Choroid plexus epithelial cell (primary cell): ENCODE results near the gene ST7L.
A peak's percentile ranks its signal among the peaks of the same experiment; 100 is the strongest.

Source experiments
- DNase-seq: peaks from one replicate; pipeline ENCODE4 v3.0.0-alpha.2; 2010; ENCODE audit warnings: low read depth
- H3K4me3 ChIP-seq: 2 replicates; pipeline ENCODE4 v1.5.1; 2011; ENCODE audit warnings: low read depth, mild to moderate bottlenecking, control low read depth, low read length, moderate library complexity
- TF ChIP-seq, protein P1 (sequence below): conservative IDR thresholded peaks from 2 replicates; pipeline ENCODE4 v1.5.1; 2011; ENCODE audit warnings: low read depth, mild to moderate bottlenecking, control low read depth, inconsistent platforms, low read length, moderate library complexity

The ST7L gene

GRCh38 chr1:112507921-112508277 is 111.0 kb downstream of the ST7L start:
- no peak for DNase-seq
- TF ChIP-seq, protein P1, sequence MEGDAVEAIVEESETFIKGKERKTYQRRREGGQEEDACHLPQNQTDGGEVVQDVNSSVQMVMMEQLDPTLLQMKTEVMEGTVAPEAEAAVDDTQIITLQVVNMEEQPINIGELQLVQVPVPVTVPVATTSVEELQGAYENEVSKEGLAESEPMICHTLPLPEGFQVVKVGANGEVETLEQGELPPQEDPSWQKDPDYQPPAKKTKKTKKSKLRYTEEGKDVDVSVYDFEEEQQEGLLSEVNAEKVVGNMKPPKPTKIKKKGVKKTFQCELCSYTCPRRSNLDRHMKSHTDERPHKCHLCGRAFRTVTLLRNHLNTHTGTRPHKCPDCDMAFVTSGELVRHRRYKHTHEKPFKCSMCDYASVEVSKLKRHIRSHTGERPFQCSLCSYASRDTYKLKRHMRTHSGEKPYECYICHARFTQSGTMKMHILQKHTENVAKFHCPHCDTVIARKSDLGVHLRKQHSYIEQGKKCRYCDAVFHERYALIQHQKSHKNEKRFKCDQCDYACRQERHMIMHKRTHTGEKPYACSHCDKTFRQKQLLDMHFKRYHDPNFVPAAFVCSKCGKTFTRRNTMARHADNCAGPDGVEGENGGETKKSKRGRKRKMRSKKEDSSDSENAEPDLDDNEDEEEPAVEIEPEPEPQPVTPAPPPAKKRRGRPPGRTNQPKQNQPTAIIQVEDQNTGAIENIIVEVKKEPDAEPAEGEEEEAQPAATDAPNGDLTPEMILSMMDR, result no peak

DNA sequence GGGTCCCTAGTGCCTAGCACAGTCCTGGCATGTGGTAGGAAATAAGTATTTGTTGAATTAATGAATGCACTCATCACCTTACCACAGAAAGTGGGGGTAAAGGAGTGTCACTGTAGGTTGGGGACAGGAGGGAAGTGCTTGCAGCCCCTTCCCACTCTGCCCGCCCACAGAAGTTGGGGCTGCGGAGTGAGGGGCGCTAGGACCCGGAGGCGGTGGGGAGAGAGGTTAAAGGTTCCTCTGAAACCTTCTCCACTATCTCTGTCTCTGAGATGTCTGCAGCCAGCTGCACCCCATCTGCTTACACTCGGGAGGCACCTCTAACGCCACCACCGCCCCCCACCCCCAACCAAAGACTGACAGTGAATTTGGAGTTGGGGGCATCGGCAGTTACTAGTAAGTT is 111.6 kb downstream of the ST7L start:
- no peak for DNase-seq
- H3K4me3 ChIP-seq, result no peak overlapping the region
- TF ChIP-seq, protein P1, result no peak

More at GRCh38 chr1:112507921-112508277, 111.0 kb downstream of the ST7L start:
- peak overlapping the region; percentile 61 for H3K4me3 ChIP-seq

- no peak for DNase-seq
- H3K4me3 ChIP-seq, result no peak overlapping the region
- TF ChIP-seq, protein P1, result no peak
Observed at GRCh38 chr1:112506731-112507130, 112.2 kb downstream of the ST7L start.

DNA sequence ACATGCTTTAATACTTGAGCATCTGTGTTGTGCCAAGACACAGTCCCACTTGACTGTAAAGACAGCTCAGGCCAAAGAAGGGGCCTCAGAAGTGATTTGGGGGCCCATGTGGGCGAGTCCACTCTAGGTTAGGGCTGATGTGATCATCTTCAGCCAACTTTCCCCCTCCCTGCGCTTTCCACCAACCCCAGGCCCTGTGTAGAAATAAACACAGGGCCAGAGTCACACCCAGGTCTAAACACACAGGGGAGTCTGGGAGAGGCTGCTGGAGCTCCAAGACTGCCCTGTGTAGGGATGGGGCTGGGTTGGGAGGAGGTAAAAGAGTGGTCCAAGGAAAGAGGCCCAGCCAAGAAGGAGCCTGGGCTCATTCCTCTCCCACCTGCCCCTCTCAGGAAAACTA is 112.6 kb downstream of the ST7L start:
- no peak overlapping the region for H3K4me3 ChIP-seq
- TF ChIP-seq, protein P1, result no peak
- no peak for DNase-seq

DNA sequence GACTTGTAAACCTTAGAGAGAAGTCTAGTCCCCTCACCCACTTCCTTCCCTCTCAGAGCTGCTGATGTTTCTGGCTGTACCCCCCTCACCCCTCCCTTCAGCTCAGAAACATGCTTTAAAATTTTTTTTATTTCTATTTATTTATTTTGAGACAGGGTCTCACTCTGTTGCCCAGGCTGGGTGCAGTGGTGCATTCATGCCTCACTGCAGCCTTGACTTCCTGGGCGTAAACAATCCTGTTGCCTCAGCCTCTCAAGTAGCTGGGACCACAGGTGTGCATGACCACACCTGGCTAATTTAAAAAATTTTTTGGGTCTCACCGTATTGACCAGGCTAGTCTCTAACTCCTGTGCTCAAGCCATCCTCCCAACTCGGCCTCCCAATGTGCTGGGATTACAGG is 113.1 kb downstream of the ST7L start:
- TF ChIP-seq, protein P1, result no peak
- DNase-seq, result no peak
- no peak overlapping the region for H3K4me3 ChIP-seq

GRCh38 chr1:112505400-112505785 is 113.5 kb downstream of the ST7L start:
- no peak for DNase-seq
- TF ChIP-seq, protein P1, result no peak
- H3K4me3 ChIP-seq, result no peak overlapping the region

DNA sequence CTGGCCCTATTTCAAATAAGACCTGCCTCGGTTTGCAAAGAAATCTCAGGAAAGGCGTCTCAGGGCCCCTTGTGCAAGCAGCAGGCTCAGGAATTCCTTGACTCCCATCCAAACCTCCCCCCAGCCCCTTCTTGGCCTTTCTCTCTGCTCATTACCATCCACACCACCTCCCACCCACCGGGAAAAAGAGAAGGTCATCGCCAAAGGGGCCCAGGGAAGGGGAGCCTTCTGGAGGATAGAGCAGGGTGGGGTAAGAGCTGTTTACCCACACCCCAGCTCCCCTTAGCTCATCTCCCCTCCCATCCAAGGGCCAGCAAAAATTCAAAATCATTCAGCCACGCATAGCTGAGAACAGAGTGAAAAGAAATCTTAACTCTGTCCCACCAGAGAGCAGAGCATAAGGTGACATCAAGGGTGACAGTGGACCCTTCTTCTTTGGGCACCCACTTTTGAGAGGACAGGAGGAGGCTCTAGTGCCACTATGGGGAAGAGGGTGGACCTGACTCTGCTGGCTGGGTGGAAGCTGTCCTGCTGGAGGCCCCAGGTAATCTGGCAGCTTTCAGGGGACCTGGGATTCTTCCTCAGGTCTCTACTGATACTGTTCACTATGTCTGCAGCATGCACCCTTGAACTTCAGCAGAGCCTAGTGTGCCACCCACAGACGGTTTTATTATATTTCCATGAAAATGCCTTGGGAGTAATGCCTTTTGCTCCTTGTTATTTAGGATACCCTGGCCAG is 114.1 kb downstream of the ST7L start:
- TF ChIP-seq, protein P1, result no peak
- DNase-seq, result no peak
- no peak overlapping the region for H3K4me3 ChIP-seq
